WTC11 (cell line): ENCODE results near the gene GLYR1. TPM values are rescaled to one million over a fixed set of nuclear protein-coding genes. Genes with fewer than 3 reads are reported as not detected.

Experiments used
- ATAC-seq: fragments of 200-7000 bp; cut with Tn5 transposase; 2 replicates; pipeline ENCODE4 v1.10.0; 2021; ENCODE audit warnings: mild to moderate bottlenecking, moderate library complexity
- CTCF ChIA-PET: fragments of 300-600 bp; sonication (Branson Sonifier 250); formaldehyde crosslinking; loops from one replicate; lab custom pipeline; 2021; ENCODE audit warnings: antibody characterized with exemption; lab: Charles Lee
- POLR2A ChIA-PET: fragments of 350-600 bp; sonication (Branson Sonifier 250); formaldehyde crosslinking; loops from one replicate; lab custom pipeline; 2021; ENCODE audit warnings: antibody characterized with exemption; lab: Charles Lee
- DNase-seq: peaks from one replicate; pipeline ENCODE4 v3.0.0; 2021; ENCODE audit warnings: low spot score
- H3K27ac Mint-ChIP-seq: 2 replicates; pipeline ENCODE4 v1.8.0; 2021; ENCODE audit warnings: mixed read lengths
- H3K27me3 Mint-ChIP-seq: 2 replicates; pipeline ENCODE4 v1.8.0; 2021; ENCODE audit warnings: low read depth, mild to moderate bottlenecking, moderate library complexity, mixed read lengths
- H3K36me3 Mint-ChIP-seq: 2 replicates; pipeline ENCODE4 v1.8.0; 2021; ENCODE audit warnings: mixed read lengths
- H3K4me1 Mint-ChIP-seq: 2 replicates; pipeline ENCODE4 v1.8.0; 2022; ENCODE audit warnings: mixed read lengths
- H3K4me3 Mint-ChIP-seq: 2 replicates; pipeline ENCODE4 v1.8.0; 2021; ENCODE audit warnings: mild to moderate bottlenecking, moderate library complexity, mixed read lengths
- H3K9me3 Mint-ChIP-seq: 2 replicates; pipeline ENCODE4 v1.8.0; 2021; ENCODE audit warnings: mixed read lengths
- ATF6 ChIP-seq: sonication (generic); formaldehyde crosslinking; IDR thresholded peaks from 2 replicates; pipeline ENCODE4 v1.8.1; 2023; ENCODE audit warnings: mild to moderate bottlenecking, missing genetic modification reagents
- CDX4 ChIP-seq: fragments of 250-450 bp; sonication (Bioruptor Pico); IDR thresholded peaks from 2 replicates; pipeline ENCODE4 v1.9.0; 2021; ENCODE audit warnings: moderate library complexity, mild to moderate bottlenecking, inconsistent platforms, borderline replicate concordance
- ERG ChIP-seq: fragments of 250-450 bp; sonication (Bioruptor Pico); IDR thresholded peaks from 2 replicates; pipeline ENCODE4 v1.8.0; 2021; ENCODE audit warnings: mild to moderate bottlenecking
- GABPB1 ChIP-seq: sonication (generic); formaldehyde crosslinking; IDR thresholded peaks from 2 replicates; pipeline ENCODE4 v1.8.1; 2023; ENCODE audit warnings: mild to moderate bottlenecking, missing genetic modification reagents
- HMGXB4 ChIP-seq: sonication (generic); formaldehyde crosslinking; IDR thresholded peaks from 2 replicates; pipeline ENCODE4 v1.8.1; 2023; ENCODE audit warnings: mild to moderate bottlenecking, moderate library complexity, missing genetic modification reagents
- IRF2 ChIP-seq: sonication (generic); formaldehyde crosslinking; IDR thresholded peaks from 2 replicates; pipeline ENCODE4 v1.8.0; 2022; ENCODE audit warnings: low read depth, missing genetic modification reagents, borderline replicate concordance
- JUN ChIP-seq: sonication (generic); formaldehyde crosslinking; IDR thresholded peaks from 2 replicates; pipeline ENCODE4 v1.8.0; 2023; ENCODE audit warnings: mild to moderate bottlenecking, missing genetic modification reagents
- KAT7 ChIP-seq: sonication (generic); formaldehyde crosslinking; IDR thresholded peaks from 2 replicates; pipeline ENCODE4 v1.8.1; 2023; ENCODE audit warnings: missing genetic modification reagents, mild to moderate bottlenecking, borderline replicate concordance
- NFE2L1 ChIP-seq: sonication (generic); formaldehyde crosslinking; IDR thresholded peaks from 2 replicates; pipeline ENCODE4 v1.8.1; 2023; ENCODE audit warnings: missing genetic modification reagents
- PRRX2 ChIP-seq: fragments of 250-450 bp; sonication (Bioruptor Pico); IDR thresholded peaks from 2 replicates; pipeline ENCODE4 v1.8.0; 2021; ENCODE audit warnings: mild to moderate bottlenecking
- RORB ChIP-seq: fragments of 250-450 bp; sonication (Bioruptor Pico); IDR thresholded peaks from 2 replicates; pipeline ENCODE4 v1.9.0; 2021; ENCODE audit warnings: mild to moderate bottlenecking
- SOX15 ChIP-seq: fragments of 250-450 bp; sonication (Bioruptor Pico); IDR thresholded peaks from 2 replicates; pipeline ENCODE4 v1.9.0; 2021; ENCODE audit warnings: mild to moderate bottlenecking
- ZNF232 ChIP-seq: sonication (generic); formaldehyde crosslinking; IDR thresholded peaks from 2 replicates; pipeline ENCODE4 v1.8.0; 2022; ENCODE audit warnings: mild to moderate bottlenecking, missing genetic modification reagents
- ZNF263 ChIP-seq: sonication (generic); formaldehyde crosslinking; IDR thresholded peaks from 2 replicates; pipeline ENCODE4 v1.8.1; 2022; ENCODE audit warnings: low read depth, mild to moderate bottlenecking, moderate library complexity, missing genetic modification reagents
- ZNF317 ChIP-seq: sonication (generic); formaldehyde crosslinking; IDR thresholded peaks from 2 replicates; pipeline ENCODE4 v1.8.1; 2023; ENCODE audit warnings: low read depth, mild to moderate bottlenecking, moderate library complexity, missing genetic modification reagents, borderline replicate concordance
- ZNF671 ChIP-seq: fragments of 250-450 bp; sonication (Bioruptor Pico); IDR thresholded peaks from 2 replicates; pipeline ENCODE4 v1.8.0; 2021; ENCODE audit warnings: mild to moderate bottlenecking
- total RNA-seq: library from RNA; stranded (reverse); gene quantifications from 3 replicates; pipeline ENCODE4 v1.2.3, GENCODE V29; 2021
- TF ChIP-seq, protein P1 (sequence below): fragments of 250-450 bp; sonication (Bioruptor Pico); IDR thresholded peaks from 2 replicates; pipeline ENCODE4 v2.1.2; 2022; ENCODE audit warnings: mild to moderate bottlenecking, moderate library complexity
- TF ChIP-seq, protein P2 (sequence below): fragments of 200-600 bp; IDR thresholded peaks from 2 replicates; pipeline ENCODE4 v1.8.0; 2022; ENCODE audit warnings: antibody characterized with exemption
- TF ChIP-seq, protein P3 (sequence below): sonication (generic); formaldehyde crosslinking; IDR thresholded peaks from 2 replicates; pipeline ENCODE4 v1.8.1; 2022; ENCODE audit warnings: missing genetic modification reagents, borderline replicate concordance

The GLYR1 gene
- total RNA-seq, 1 experiment from 2014 or later: 103 TPM

- TF ChIP-seq CDX4 (CRISPR knock-in tag) (no peak), NFE2L1 (CRISPR knock-in tag) (no peak), IRF2 (CRISPR knock-in tag) (no peak), ZNF671 (CRISPR knock-in tag) (no peak), ZNF263 (CRISPR knock-in tag) (no peak), ZNF317 (no peak), JUN (no peak)
Measured at GRCh38 chr16:4832698-4833343, 14.3 kb downstream of the GLYR1 start (continued).

GRCh38 chr16:4831616-4832015, 15.5 kb downstream of the GLYR1 start:
- Mint-ChIP-seq H3K4me3 (no peak overlapping the region), H3K27me3 (no peaks in the 10 kb centered on the region), H3K27ac (no peak overlapping the region), H3K4me1 (no peaks in the 10 kb centered on the region), H3K9me3 (no peaks in the 10 kb centered on the region), H3K36me3 (peaks cover 52% of the 10 kb centered on the region)
- ATAC-seq: no peak
- no peak for DNase-seq
- POLR2A ChIA-PET: no interaction called here
- TF ChIP-seq ZNF671 (CRISPR knock-in tag) (no peak), GABPB1 (CRISPR knock-in tag) (no peak), ZNF232 (no peak), PRRX2 (no peak), JUN (no peak), HMGXB4 (CRISPR knock-in tag) (no peak), ATF6 (CRISPR knock-in tag) (no peak), ERG (no peak)
- TF ChIP-seq, protein P1, sequence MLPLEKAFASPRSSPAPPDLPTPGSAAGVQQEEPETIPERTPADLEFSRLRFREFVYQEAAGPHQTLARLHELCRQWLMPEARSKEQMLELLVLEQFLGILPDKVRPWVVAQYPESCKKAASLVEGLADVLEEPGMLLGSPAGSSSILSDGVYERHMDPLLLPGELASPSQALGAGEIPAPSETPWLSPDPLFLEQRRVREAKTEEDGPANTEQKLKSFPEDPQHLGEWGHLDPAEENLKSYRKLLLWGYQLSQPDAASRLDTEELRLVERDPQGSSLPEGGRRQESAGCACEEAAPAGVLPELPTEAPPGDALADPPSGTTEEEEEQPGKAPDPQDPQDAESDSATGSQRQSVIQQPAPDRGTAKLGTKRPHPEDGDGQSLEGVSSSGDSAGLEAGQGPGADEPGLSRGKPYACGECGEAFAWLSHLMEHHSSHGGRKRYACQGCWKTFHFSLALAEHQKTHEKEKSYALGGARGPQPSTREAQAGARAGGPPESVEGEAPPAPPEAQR (CRISPR knock-in tag): no peak
- TF ChIP-seq, protein P2, sequence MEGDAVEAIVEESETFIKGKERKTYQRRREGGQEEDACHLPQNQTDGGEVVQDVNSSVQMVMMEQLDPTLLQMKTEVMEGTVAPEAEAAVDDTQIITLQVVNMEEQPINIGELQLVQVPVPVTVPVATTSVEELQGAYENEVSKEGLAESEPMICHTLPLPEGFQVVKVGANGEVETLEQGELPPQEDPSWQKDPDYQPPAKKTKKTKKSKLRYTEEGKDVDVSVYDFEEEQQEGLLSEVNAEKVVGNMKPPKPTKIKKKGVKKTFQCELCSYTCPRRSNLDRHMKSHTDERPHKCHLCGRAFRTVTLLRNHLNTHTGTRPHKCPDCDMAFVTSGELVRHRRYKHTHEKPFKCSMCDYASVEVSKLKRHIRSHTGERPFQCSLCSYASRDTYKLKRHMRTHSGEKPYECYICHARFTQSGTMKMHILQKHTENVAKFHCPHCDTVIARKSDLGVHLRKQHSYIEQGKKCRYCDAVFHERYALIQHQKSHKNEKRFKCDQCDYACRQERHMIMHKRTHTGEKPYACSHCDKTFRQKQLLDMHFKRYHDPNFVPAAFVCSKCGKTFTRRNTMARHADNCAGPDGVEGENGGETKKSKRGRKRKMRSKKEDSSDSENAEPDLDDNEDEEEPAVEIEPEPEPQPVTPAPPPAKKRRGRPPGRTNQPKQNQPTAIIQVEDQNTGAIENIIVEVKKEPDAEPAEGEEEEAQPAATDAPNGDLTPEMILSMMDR: no peak
- CTCF ChIA-PET: no interaction called here

- Mint-ChIP-seq H3K9me3 (no peaks in the 10 kb centered on the region), H3K4me1 (no peaks in the 10 kb centered on the region), H3K27ac (no peak overlapping the region), H3K27me3 (no peaks in the 10 kb centered on the region), H3K36me3 (peaks cover 53% of the 10 kb centered on the region), H3K4me3 (no peak overlapping the region)
- no peak for DNase-seq
- CTCF ChIA-PET: no interaction called here
- POLR2A ChIA-PET: no interaction called here
- no peak for ATAC-seq
- TF ChIP-seq, protein P3, sequence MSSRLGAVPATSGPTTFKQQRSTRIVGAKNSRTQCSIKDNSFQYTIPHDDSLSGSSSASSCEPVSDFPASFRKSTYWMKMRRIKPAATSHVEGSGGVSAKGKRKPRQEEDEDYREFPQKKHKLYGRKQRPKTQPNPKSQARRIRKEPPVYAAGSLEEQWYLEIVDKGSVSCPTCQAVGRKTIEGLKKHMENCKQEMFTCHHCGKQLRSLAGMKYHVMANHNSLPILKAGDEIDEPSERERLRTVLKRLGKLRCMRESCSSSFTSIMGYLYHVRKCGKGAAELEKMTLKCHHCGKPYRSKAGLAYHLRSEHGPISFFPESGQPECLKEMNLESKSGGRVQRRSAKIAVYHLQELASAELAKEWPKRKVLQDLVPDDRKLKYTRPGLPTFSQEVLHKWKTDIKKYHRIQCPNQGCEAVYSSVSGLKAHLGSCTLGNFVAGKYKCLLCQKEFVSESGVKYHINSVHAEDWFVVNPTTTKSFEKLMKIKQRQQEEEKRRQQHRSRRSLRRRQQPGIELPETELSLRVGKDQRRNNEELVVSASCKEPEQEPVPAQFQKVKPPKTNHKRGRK (CRISPR knock-in tag): no peak
- TF ChIP-seq RORB (CRISPR knock-in tag) (no peak), KAT7 (CRISPR knock-in tag) (no peak), SOX15 (CRISPR knock-in tag) (no peak)
Measured at GRCh38 chr16:4830408-4830807, 16.7 kb downstream of the GLYR1 start.
